ENCODE results near the gene SH2D7. TPM values are rescaled to one million over a fixed set of nuclear protein-coding genes. Genes with fewer than 3 reads are reported as not detected.

Gene SH2D7
- polyA plus RNA-seq, 1 donor from 2014 or later, result not detected

DNA sequence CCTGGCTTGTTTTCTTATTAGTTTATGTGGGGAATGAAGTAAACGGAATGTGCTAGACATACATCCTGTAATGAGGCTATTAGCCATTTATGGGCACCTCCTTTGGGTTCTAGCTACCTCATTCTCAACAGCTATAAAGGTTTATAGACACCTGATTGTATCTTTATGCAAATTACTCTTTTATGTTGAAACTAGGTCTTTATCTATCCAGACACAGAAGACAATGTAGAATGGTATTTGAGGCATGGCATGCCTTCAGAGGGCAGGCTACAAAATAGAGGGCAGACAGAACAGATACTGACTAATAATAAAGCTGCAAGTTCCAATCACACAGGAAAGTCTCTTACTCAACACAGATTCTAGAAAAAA is 41.9 kb upstream of the SH2D7 start:
- no peak for TF ChIP-seq RAD21 (conservative IDR thresholded peaks at IDR 0.05)
- TF ChIP-seq POLR2AphosphoS5 (IDR thresholded peaks at IDR 0.05), result no peak
- TF ChIP-seq, protein P1, sequence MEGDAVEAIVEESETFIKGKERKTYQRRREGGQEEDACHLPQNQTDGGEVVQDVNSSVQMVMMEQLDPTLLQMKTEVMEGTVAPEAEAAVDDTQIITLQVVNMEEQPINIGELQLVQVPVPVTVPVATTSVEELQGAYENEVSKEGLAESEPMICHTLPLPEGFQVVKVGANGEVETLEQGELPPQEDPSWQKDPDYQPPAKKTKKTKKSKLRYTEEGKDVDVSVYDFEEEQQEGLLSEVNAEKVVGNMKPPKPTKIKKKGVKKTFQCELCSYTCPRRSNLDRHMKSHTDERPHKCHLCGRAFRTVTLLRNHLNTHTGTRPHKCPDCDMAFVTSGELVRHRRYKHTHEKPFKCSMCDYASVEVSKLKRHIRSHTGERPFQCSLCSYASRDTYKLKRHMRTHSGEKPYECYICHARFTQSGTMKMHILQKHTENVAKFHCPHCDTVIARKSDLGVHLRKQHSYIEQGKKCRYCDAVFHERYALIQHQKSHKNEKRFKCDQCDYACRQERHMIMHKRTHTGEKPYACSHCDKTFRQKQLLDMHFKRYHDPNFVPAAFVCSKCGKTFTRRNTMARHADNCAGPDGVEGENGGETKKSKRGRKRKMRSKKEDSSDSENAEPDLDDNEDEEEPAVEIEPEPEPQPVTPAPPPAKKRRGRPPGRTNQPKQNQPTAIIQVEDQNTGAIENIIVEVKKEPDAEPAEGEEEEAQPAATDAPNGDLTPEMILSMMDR (IDR thresholded peaks at IDR 0.05; ENCODE audit: poor library complexity, severe bottlenecking), result no peak
- no peak for TF ChIP-seq EP300 (conservative IDR thresholded peaks at IDR 0.05; ENCODE audit: poor library complexity, severe bottlenecking)
- TF ChIP-seq TAF1 (IDR thresholded peaks at IDR 0.05; ENCODE audit: low read depth), result no peak
- TF ChIP-seq SMC3 (conservative IDR thresholded peaks at IDR 0.05; ENCODE audit: poor library complexity), result no peak
- TF ChIP-seq MXI1 (conservative IDR thresholded peaks at IDR 0.05; ENCODE audit: poor library complexity, severe bottlenecking), result no peak
- TF ChIP-seq EZH2 (IDR thresholded peaks at IDR 0.05; ENCODE audit: borderline replicate concordance, insufficient read depth, low read length, poor library complexity, severe bottlenecking), result no peak
- TF ChIP-seq, protein P2, sequence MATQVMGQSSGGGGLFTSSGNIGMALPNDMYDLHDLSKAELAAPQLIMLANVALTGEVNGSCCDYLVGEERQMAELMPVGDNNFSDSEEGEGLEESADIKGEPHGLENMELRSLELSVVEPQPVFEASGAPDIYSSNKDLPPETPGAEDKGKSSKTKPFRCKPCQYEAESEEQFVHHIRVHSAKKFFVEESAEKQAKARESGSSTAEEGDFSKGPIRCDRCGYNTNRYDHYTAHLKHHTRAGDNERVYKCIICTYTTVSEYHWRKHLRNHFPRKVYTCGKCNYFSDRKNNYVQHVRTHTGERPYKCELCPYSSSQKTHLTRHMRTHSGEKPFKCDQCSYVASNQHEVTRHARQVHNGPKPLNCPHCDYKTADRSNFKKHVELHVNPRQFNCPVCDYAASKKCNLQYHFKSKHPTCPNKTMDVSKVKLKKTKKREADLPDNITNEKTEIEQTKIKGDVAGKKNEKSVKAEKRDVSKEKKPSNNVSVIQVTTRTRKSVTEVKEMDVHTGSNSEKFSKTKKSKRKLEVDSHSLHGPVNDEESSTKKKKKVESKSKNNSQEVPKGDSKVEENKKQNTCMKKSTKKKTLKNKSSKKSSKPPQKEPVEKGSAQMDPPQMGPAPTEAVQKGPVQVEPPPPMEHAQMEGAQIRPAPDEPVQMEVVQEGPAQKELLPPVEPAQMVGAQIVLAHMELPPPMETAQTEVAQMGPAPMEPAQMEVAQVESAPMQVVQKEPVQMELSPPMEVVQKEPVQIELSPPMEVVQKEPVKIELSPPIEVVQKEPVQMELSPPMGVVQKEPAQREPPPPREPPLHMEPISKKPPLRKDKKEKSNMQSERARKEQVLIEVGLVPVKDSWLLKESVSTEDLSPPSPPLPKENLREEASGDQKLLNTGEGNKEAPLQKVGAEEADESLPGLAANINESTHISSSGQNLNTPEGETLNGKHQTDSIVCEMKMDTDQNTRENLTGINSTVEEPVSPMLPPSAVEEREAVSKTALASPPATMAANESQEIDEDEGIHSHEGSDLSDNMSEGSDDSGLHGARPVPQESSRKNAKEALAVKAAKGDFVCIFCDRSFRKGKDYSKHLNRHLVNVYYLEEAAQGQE (IDR thresholded peaks at IDR 0.05; ENCODE audit: borderline replicate concordance), result no peak
- Histone ChIP-seq H3K4me3 (ENCODE audit: low read length) (no peak overlapping the region), H3K9me3 (ENCODE audit: low read length) (no peaks in the 10 kb centered on the region), H3K4me2 (ENCODE audit: low read length) (no peak overlapping the region), H3F3A (ENCODE audit: insufficient read depth, low read length, poor library complexity, severe bottlenecking) (no peaks in the 10 kb centered on the region), H3K9ac (ENCODE audit: low read length) (no peak overlapping the region), H3K36me3 (ENCODE audit: insufficient read depth, low read length) (no peaks in the 10 kb centered on the region), H3K79me2 (replicated peaks; ENCODE audit: insufficient read depth, low read length) (no peaks in the 10 kb centered on the region), H3K27ac (ENCODE audit: low read length) (no peak overlapping the region), H3K9me2 (ENCODE audit: insufficient read depth, low read length) (no peaks in the 10 kb centered on the region), H3K27me3 (ENCODE audit: insufficient read depth, low read depth, low read length) (no peaks in the 10 kb centered on the region), H2AFZ (ENCODE audit: low read depth, low read length) (no peak overlapping the region), H4K20me1 (ENCODE audit: insufficient read depth) (no peaks in the 10 kb centered on the region)

DNA sequence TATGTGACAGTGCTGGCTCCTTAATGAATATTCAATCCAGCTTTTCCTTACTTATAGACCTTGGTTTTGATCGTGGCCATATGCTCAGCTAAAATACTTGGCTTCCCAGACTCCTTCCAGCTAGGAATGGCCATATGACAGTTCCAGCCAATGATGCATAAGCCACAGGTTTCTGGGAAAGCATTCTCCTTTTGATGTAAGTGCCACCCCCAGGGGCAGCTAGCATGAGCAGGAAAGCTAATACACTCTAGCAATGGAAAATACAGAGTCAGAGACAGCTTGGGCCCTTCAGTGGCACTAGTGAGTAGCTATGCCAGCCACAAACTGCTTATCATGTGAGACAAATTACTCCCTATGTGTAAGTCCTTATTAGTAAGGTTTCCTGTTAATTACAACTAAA is 41.5 kb upstream of the SH2D7 start:
- Histone ChIP-seq H4K20me1 (ENCODE audit: insufficient read depth) (no peaks in the 10 kb centered on the region), H3F3A (ENCODE audit: insufficient read depth, low read length, poor library complexity, severe bottlenecking) (no peaks in the 10 kb centered on the region), H3K9ac (ENCODE audit: low read length) (no peak overlapping the region), H3K4me3 (ENCODE audit: low read length) (no peak overlapping the region), H3K79me2 (replicated peaks; ENCODE audit: insufficient read depth, low read length) (no peaks in the 10 kb centered on the region), H3K36me3 (ENCODE audit: insufficient read depth, low read length) (no peaks in the 10 kb centered on the region), H3K4me2 (ENCODE audit: low read length) (no peak overlapping the region), H3K27ac (ENCODE audit: low read length) (no peak overlapping the region), H3K9me3 (ENCODE audit: low read length) (no peaks in the 10 kb centered on the region), H3K27me3 (ENCODE audit: insufficient read depth, low read depth, low read length) (no peaks in the 10 kb centered on the region), H3K9me2 (ENCODE audit: insufficient read depth, low read length) (no peaks in the 10 kb centered on the region), H2AFZ (ENCODE audit: low read depth, low read length) (no peak overlapping the region)
- TF ChIP-seq POLR2AphosphoS5 (IDR thresholded peaks at IDR 0.05), result no peak
- TF ChIP-seq, protein P1 (IDR thresholded peaks at IDR 0.05; ENCODE audit: poor library complexity, severe bottlenecking), result no peak
- TF ChIP-seq EP300 (conservative IDR thresholded peaks at IDR 0.05; ENCODE audit: poor library complexity, severe bottlenecking), result no peak
- TF ChIP-seq EZH2 (IDR thresholded peaks at IDR 0.05; ENCODE audit: borderline replicate concordance, insufficient read depth, low read length, poor library complexity, severe bottlenecking), result no peak
- TF ChIP-seq, protein P2 (IDR thresholded peaks at IDR 0.05; ENCODE audit: borderline replicate concordance), result no peak

Data from neural cell (in vitro differentiated cells).